SU-DHL-6 (cell line): Measurements from ENCODE around the gene ITPR2.

ENCODE experiments used
- H2AFZ ChIP-seq: fragments of 200-600 bp; sonication (generic); 2 replicates; pipeline ENCODE4 v1.6.1; 2014; ENCODE audit warnings: low read depth, mild to moderate bottlenecking, moderate library complexity, mixed read lengths, antibody characterized with exemption, low read length; ENCODE audit not compliant: severe bottlenecking
- H3F3A ChIP-seq: fragments of 200-600 bp; shearing (Covaris generic); 2 replicates; pipeline ENCODE4 v1.6.0; 2016; ENCODE audit warnings: antibody characterized with exemption, mild to moderate bottlenecking; ENCODE audit not compliant: insufficient read depth
- H3K27ac ChIP-seq: fragments of 200-600 bp; sonication (generic); 2 replicates; pipeline ENCODE4 v1.5.1; 2016; ENCODE audit warnings: low read depth, mild to moderate bottlenecking, low read length, moderate library complexity, mixed read lengths
- H3K27me3 ChIP-seq: fragments of 200-600 bp; sonication (generic), shearing (Covaris generic); 2 replicates; pipeline ENCODE4 v1.6.0; 2014; ENCODE audit warnings: mild to moderate bottlenecking, low read length
- H3K36me3 ChIP-seq: fragments of 200-600 bp; sonication (generic); 2 replicates; pipeline ENCODE4 v1.6.1; 2014; ENCODE audit warnings: mild to moderate bottlenecking, low read length, mixed read lengths
- H3K4me2 ChIP-seq: fragments of 300-600, 200-600 bp; shearing (Covaris generic), sonication (generic); 2 replicates; pipeline ENCODE4 v1.6.0; 2014; ENCODE audit warnings: low read length, low read depth, mild to moderate bottlenecking; ENCODE audit not compliant: poor library complexity, severe bottlenecking
- H3K4me3 ChIP-seq: fragments of 200-600 bp; sonication (generic); 2 replicates; pipeline ENCODE4 v1.5.1; 2014; ENCODE audit warnings: antibody characterized with exemption, low read length, mild to moderate bottlenecking, mixed read lengths; ENCODE audit not compliant: insufficient read depth, poor library complexity, severe bottlenecking
- H3K79me2 ChIP-seq: fragments of 200-600 bp; sonication (generic); 2 replicates; pipeline ENCODE4 v1.6.1; 2014; ENCODE audit warnings: mild to moderate bottlenecking, low read length, moderate library complexity; ENCODE audit not compliant: insufficient read depth
- H3K9ac ChIP-seq: fragments of 200-600 bp; sonication (generic); 2 replicates; pipeline ENCODE4 v1.7.0; 2014; ENCODE audit warnings: mild to moderate bottlenecking, low read length
- H3K9me2 ChIP-seq: fragments of 200-600 bp; sonication (generic); replicated peaks from 2 replicates; pipeline ENCODE4 v1.6.1; 2014; ENCODE audit warnings: low read length; ENCODE audit not compliant: insufficient read depth
- H3K9me3 ChIP-seq: fragments of 200-600 bp; sonication (generic); 2 replicates; pipeline ENCODE4 v1.6.1; 2014; ENCODE audit warnings: low read length, mixed read lengths; ENCODE audit not compliant: insufficient read depth
- H4K20me1 ChIP-seq: fragments of 200-600 bp; sonication (generic); 2 replicates; pipeline ENCODE4 v1.6.1; 2014; ENCODE audit warnings: low read depth, mild to moderate bottlenecking, antibody characterized with exemption, low read length, moderate library complexity, mixed read lengths
- CTCF ChIP-seq: fragments of 200-600 bp; sonication (generic); IDR thresholded peaks from one replicate; pipeline ENCODE4 v1.5.1; 2017; ENCODE audit warnings: antibody characterized with exemption, mild to moderate bottlenecking, low read length, moderate library complexity; ENCODE audit not compliant: insufficient read depth, poor library complexity, severe bottlenecking
- EZH2phosphoT487 ChIP-seq: fragments of 200-600 bp; sonication (generic), shearing (Covaris generic); conservative IDR thresholded peaks from 2 replicates; pipeline ENCODE4 v1.6.1; 2018; ENCODE audit warnings: mild to moderate bottlenecking, antibody characterized with exemption, low read length, moderate library complexity, mixed read lengths

Gene ITPR2

GRCh38 chr12:26688344-26688904 is 144.6 kb downstream of the ITPR2 start:
- H2AFZ ChIP-seq: no peak overlapping the region
- no peaks in the 10 kb centered on the region for H3K79me2 ChIP-seq
- no peaks in the 10 kb centered on the region for H4K20me1 ChIP-seq
- 0 out of 2 replicates have a peak, but pooled peaks cover 5% of the 10 kb centered on the region for H3K36me3 ChIP-seq
- H3K27me3 ChIP-seq: no peaks in the 10 kb centered on the region
- H3K9me3 ChIP-seq: no peaks in the 10 kb centered on the region
- H3K9me2 ChIP-seq: no peaks in the 10 kb centered on the region
- no peak overlapping the region for H3K4me2 ChIP-seq
- H3K4me3 ChIP-seq: no peak overlapping the region
- TF ChIP-seq CTCF: no peak
- no peaks in the 10 kb centered on the region for H3F3A ChIP-seq
- H3K9ac ChIP-seq: no peak overlapping the region
- H3K27ac ChIP-seq: no peak overlapping the region

GRCh38 chr12:26686408-26686807 is 146.6 kb downstream of the ITPR2 start:
- no peaks in the 10 kb centered on the region for H3K9me2 ChIP-seq
- H3F3A ChIP-seq: no peaks in the 10 kb centered on the region
- H2AFZ ChIP-seq: no peak overlapping the region
- no peak overlapping the region for H3K4me2 ChIP-seq
- H3K9me3 ChIP-seq: no peaks in the 10 kb centered on the region
- H3K36me3 ChIP-seq: 0 out of 2 replicates have a peak, but pooled peaks cover 7% of the 10 kb centered on the region
- no peak for TF ChIP-seq EZH2phosphoT487
- no peaks in the 10 kb centered on the region for H3K27me3 ChIP-seq
- no peaks in the 10 kb centered on the region for H3K79me2 ChIP-seq
- no peak overlapping the region for H3K27ac ChIP-seq
- no peak overlapping the region for H3K4me3 ChIP-seq
- no peak overlapping the region for H3K9ac ChIP-seq
- H4K20me1 ChIP-seq: no peaks in the 10 kb centered on the region

GRCh38 chr12:26684101-26684500 is 148.9 kb downstream of the ITPR2 start:
- TF ChIP-seq EZH2phosphoT487 (no peak), CTCF (no peak)
- Histone ChIP-seq H3K27ac (no peak overlapping the region), H2AFZ (no peak overlapping the region), H3K9me2 (no peaks in the 10 kb centered on the region), H3K9me3 (no peaks in the 10 kb centered on the region), H3K79me2 (no peaks in the 10 kb centered on the region), H3K4me3 (no peak overlapping the region), H3K4me2 (no peak overlapping the region), H3F3A (no peaks in the 10 kb centered on the region), H3K9ac (no peak overlapping the region), H4K20me1 (no peaks in the 10 kb centered on the region), H3K27me3 (no peaks in the 10 kb centered on the region), H3K36me3 (0 out of 2 replicates have a peak, but pooled peaks cover 7% of the 10 kb centered on the region)

- no peaks in the 10 kb centered on the region for H3F3A ChIP-seq
- no peaks in the 10 kb centered on the region for H3K27me3 ChIP-seq
- no peak overlapping the region for H2AFZ ChIP-seq
- TF ChIP-seq EZH2phosphoT487: no peak
- no peak for TF ChIP-seq CTCF
- H3K4me2 ChIP-seq: no peak overlapping the region
- no peak overlapping the region for H3K27ac ChIP-seq
- H3K4me3 ChIP-seq: no peak overlapping the region
- H3K79me2 ChIP-seq: no peaks in the 10 kb centered on the region
- H4K20me1 ChIP-seq: no peaks in the 10 kb centered on the region
- H3K9ac ChIP-seq: no peak overlapping the region
- H3K36me3 ChIP-seq: 0 out of 2 replicates have a peak, but pooled peaks cover 7% of the 10 kb centered on the region
- H3K9me3 ChIP-seq: no peaks in the 10 kb centered on the region
- H3K9me2 ChIP-seq: no peaks in the 10 kb centered on the region
Observed at GRCh38 chr12:26683443-26683842, 149.6 kb downstream of the ITPR2 start.
